ENCODE measurements around the gene SEC14L2. TPM values are rescaled to one million over a fixed set of nuclear protein-coding genes. Genes with fewer than 3 reads are reported as not detected.
A peak's percentile ranks its signal among the peaks of the same experiment; 100 is the strongest.
"Not testable (repeated sequence)": the region's sequence is repeated elsewhere in the genome, so short reads cannot be mapped to it uniquely, and the experiment has no call there.

Gene SEC14L2
- total RNA-seq, 1 donor from 2014 or later = 14.5 TPM

DNA sequence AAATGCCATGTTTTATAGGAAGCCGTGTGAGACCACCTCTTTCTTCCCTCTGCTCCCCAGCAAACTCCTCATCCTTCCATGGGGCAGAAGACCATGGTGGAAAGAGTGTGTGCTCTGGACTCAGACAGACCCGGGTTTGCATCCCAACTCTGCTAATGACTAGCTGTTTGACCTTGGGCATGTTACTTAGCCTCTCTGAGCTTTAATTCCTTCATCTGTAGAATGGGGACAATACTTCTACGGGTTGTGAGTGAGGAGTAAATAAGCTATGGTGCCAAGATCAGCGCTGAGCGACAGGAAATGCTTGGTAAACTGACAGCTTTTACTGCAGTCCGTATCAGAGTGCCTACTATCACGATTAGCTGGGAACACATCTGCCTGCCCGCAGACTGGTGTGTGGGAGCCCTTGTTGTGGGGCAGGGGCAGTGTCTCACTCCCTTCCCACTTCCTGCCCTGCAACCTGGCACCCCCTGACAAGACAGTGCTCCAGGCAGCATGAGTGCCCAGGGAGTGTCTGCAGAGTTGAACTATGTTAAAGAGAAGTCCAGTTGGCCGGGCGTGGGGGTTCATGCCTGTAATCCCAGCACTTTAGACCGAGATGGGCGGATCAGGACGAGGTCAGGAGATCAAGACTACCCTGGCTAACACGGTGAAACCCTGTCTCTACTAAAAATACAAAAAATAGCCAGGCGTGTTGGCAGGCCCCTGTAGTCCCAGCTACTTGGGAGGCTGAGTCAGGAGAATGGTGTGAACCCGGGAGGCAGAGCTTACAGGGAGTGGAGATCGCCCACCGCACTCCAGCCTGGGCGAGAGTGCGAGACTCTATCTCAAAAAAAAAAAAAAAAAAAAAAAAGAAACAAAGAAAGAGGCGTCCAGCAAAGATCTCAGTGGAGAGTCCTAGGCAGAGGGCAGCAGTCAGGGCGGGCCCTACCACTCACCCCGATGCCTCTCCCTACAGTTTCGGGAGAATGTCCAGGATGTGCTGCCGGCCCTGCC lies 2.2 kb downstream of the SEC14L2 start:
- no peaks in the 10 kb centered on the region for H3K9me3 Mint-ChIP-seq (ENCODE audit: unreplicated experiment)
- no peaks in the 10 kb centered on the region for H3K9me3 ChIP-seq (ENCODE audit: insufficient read depth, low read depth, low read length)
- H3K79me2 ChIP-seq (ENCODE audit: insufficient read depth, low read length) = peaks cover 64% of the 10 kb centered on the region
- DNase-seq (ENCODE audit: low read depth) (no peak), FAIRE-seq (no peak)
- no peak overlapping the region for H3K27ac Mint-ChIP-seq (ENCODE audit: unreplicated experiment)
- peak overlapping the region; percentile 67 for H3K4me3 Mint-ChIP-seq (ENCODE audit: unreplicated experiment)
- peak overlapping the region; percentile 87 for H3K4me3 ChIP-seq (ENCODE audit: insufficient read depth, low read depth, low read length)
- peaks cover 5% of the 10 kb centered on the region for H3K36me3 Mint-ChIP-seq (ENCODE audit: low read depth, unreplicated experiment)
- peaks cover 21% of the 10 kb centered on the region for H3K4me1 ChIP-seq (ENCODE audit: insufficient read depth, low read length)
- no peaks in the 10 kb centered on the region for H3K27me3 ChIP-seq (ENCODE audit: insufficient read depth, low read length)
- H4K20me1 ChIP-seq (ENCODE audit: insufficient read depth, low read length) = peaks cover 52% of the 10 kb centered on the region
- no peak overlapping the region for H3K27ac ChIP-seq (ENCODE audit: low read depth, low read length)
- peak overlapping the region; percentile 100 for H3K4me2 ChIP-seq (ENCODE audit: low read length)
- H3K9ac ChIP-seq (ENCODE audit: low read length) = peak overlapping the region; percentile 84
- H3K36me3 ChIP-seq (ENCODE audit: insufficient read depth, low read length) = peaks cover 3% of the 10 kb centered on the region
- peaks cover 17% of the 10 kb centered on the region for H3K4me1 Mint-ChIP-seq (ENCODE audit: low read depth, unreplicated experiment)
- H2AFZ ChIP-seq (ENCODE audit: low read depth, low read length) = no peak overlapping the region
- TF ChIP-seq EZH2 (IDR thresholded peaks at IDR 0.05; ENCODE audit: insufficient read depth, low read length) = no peak
- H3K27me3 Mint-ChIP-seq (ENCODE audit: low read depth, unreplicated experiment) = peaks cover 6% of the 10 kb centered on the region

GRCh38 chr22:30399718-30400117 lies 2.9 kb downstream of the SEC14L2 start:
- no peak overlapping the region for H3K9ac ChIP-seq (ENCODE audit: low read length)
- peaks cover 6% of the 10 kb centered on the region for H3K27me3 Mint-ChIP-seq (ENCODE audit: low read depth, unreplicated experiment)
- H3K4me3 Mint-ChIP-seq (ENCODE audit: unreplicated experiment) = no peak overlapping the region
- no peaks in the 10 kb centered on the region for H3K9me3 Mint-ChIP-seq (ENCODE audit: unreplicated experiment)
- no peak for FAIRE-seq
- H3K36me3 ChIP-seq (ENCODE audit: insufficient read depth, low read length) = peaks cover 3% of the 10 kb centered on the region
- H3K4me1 Mint-ChIP-seq (ENCODE audit: low read depth, unreplicated experiment) = peaks cover 17% of the 10 kb centered on the region
- peaks cover 10% of the 10 kb centered on the region for H3K36me3 Mint-ChIP-seq (ENCODE audit: low read depth, unreplicated experiment)
- peak overlapping the region; percentile 100 for H3K4me2 ChIP-seq (ENCODE audit: low read length)
- TF ChIP-seq CTCF (IDR thresholded peaks at IDR 0.05; ENCODE audit: insufficient read depth, low read depth, low read length) (no peak), EZH2 (IDR thresholded peaks at IDR 0.05; ENCODE audit: insufficient read depth, low read length) (no peak)
- no peak overlapping the region for H2AFZ ChIP-seq (ENCODE audit: low read depth, low read length)
- no peak overlapping the region for H3K4me3 ChIP-seq (ENCODE audit: insufficient read depth, low read depth, low read length)
- H3K9me3 ChIP-seq (ENCODE audit: insufficient read depth, low read depth, low read length) = no peaks in the 10 kb centered on the region
- H3K27ac Mint-ChIP-seq (ENCODE audit: unreplicated experiment) = no peak overlapping the region
- peaks cover 21% of the 10 kb centered on the region for H3K4me1 ChIP-seq (ENCODE audit: insufficient read depth, low read length)
- no peak overlapping the region for H3K27ac ChIP-seq (ENCODE audit: low read depth, low read length)
- no peaks in the 10 kb centered on the region for H3K27me3 ChIP-seq (ENCODE audit: insufficient read depth, low read length)
- no peak for DNase-seq (ENCODE audit: low read depth)
- H3K79me2 ChIP-seq (ENCODE audit: insufficient read depth, low read length) = peaks cover 72% of the 10 kb centered on the region
- H4K20me1 ChIP-seq (ENCODE audit: insufficient read depth, low read length) = peaks cover 59% of the 10 kb centered on the region

- H3K27ac Mint-ChIP-seq (ENCODE audit: unreplicated experiment) = peak overlapping the region; percentile 1
- peaks cover 10% of the 10 kb centered on the region for H3K36me3 Mint-ChIP-seq (ENCODE audit: low read depth, unreplicated experiment)
- peaks cover 61% of the 10 kb centered on the region for H4K20me1 ChIP-seq (ENCODE audit: insufficient read depth, low read length)
- H3K36me3 ChIP-seq (ENCODE audit: insufficient read depth, low read length) = peaks cover 3% of the 10 kb centered on the region
- peaks cover 74% of the 10 kb centered on the region for H3K79me2 ChIP-seq (ENCODE audit: insufficient read depth, low read length)
- H3K27me3 Mint-ChIP-seq (ENCODE audit: low read depth, unreplicated experiment) = peaks cover 6% of the 10 kb centered on the region
- peaks cover 17% of the 10 kb centered on the region for H3K4me1 Mint-ChIP-seq (ENCODE audit: low read depth, unreplicated experiment)
- no peaks in the 10 kb centered on the region for H3K27me3 ChIP-seq (ENCODE audit: insufficient read depth, low read length)
- no peak overlapping the region for H3K27ac ChIP-seq (ENCODE audit: low read depth, low read length)
- TF ChIP-seq EZH2 (IDR thresholded peaks at IDR 0.05; ENCODE audit: insufficient read depth, low read length) (no peak), CTCF (IDR thresholded peaks at IDR 0.05; ENCODE audit: insufficient read depth, low read depth, low read length) (no peak)
- no peaks in the 10 kb centered on the region for H3K9me3 ChIP-seq (ENCODE audit: insufficient read depth, low read depth, low read length)
- H3K4me3 Mint-ChIP-seq (ENCODE audit: unreplicated experiment) = no peak overlapping the region
- H3K4me3 ChIP-seq (ENCODE audit: insufficient read depth, low read depth, low read length) = no peak overlapping the region
- no peaks in the 10 kb centered on the region for H3K9me3 Mint-ChIP-seq (ENCODE audit: unreplicated experiment)
- H3K4me2 ChIP-seq (ENCODE audit: low read length) = peak overlapping the region; percentile 100
- peaks cover 21% of the 10 kb centered on the region for H3K4me1 ChIP-seq (ENCODE audit: insufficient read depth, low read length)
- FAIRE-seq = no peak
- no peak overlapping the region for H2AFZ ChIP-seq (ENCODE audit: low read depth, low read length)
- no peak overlapping the region for H3K9ac ChIP-seq (ENCODE audit: low read length)
- no peak for DNase-seq (ENCODE audit: low read depth)
These were observed 3.3 kb downstream of the SEC14L2 start for GRCh38 chr22:30400159-30400558.

DNA sequence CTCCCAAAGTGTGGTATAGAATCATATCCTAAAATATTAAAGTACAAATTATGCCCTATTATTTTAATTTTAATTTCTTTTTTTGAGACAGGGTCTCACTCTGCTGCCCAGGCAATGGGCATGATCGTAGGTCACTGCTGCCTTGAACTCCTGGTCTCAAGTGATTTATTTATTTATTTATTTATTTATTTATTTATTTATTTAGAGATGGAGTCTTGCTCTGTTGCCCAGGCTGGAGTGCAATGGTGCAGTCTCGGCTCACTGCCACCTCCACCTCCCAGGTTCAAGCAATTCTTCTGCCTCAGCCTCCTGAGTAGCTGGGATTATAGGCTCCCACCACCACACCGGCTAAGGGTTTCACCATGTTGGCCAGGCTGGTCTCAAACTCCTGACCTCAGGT lies 4.2 kb downstream of the SEC14L2 start:
- not testable (repeated sequence) for DNase-seq (ENCODE audit: low read depth); FAIRE-seq; H3K4me3 Mint-ChIP-seq (ENCODE audit: unreplicated experiment); H3K27ac ChIP-seq (ENCODE audit: low read depth, low read length); H3K9me3 ChIP-seq (ENCODE audit: insufficient read depth, low read depth, low read length); H3K4me2 ChIP-seq (ENCODE audit: low read length); H2AFZ ChIP-seq (ENCODE audit: low read depth, low read length); H3K4me3 ChIP-seq (ENCODE audit: insufficient read depth, low read depth, low read length); H3K27ac Mint-ChIP-seq (ENCODE audit: unreplicated experiment); H3K9me3 Mint-ChIP-seq (ENCODE audit: unreplicated experiment); H3K27me3 Mint-ChIP-seq (ENCODE audit: low read depth, unreplicated experiment); H3K9ac ChIP-seq (ENCODE audit: low read length); H3K27me3 ChIP-seq (ENCODE audit: insufficient read depth, low read length); H3K36me3 ChIP-seq (ENCODE audit: insufficient read depth, low read length)
- Histone ChIP-seq H4K20me1 (ENCODE audit: insufficient read depth, low read length) (peaks cover 70% of the 10 kb centered on the region), H3K79me2 (ENCODE audit: insufficient read depth, low read length) (peaks cover 80% of the 10 kb centered on the region), H3K4me1 (ENCODE audit: insufficient read depth, low read length) (peaks cover 21% of the 10 kb centered on the region)
- Mint-ChIP-seq H3K36me3 (ENCODE audit: low read depth, unreplicated experiment) (peaks cover 13% of the 10 kb centered on the region), H3K4me1 (ENCODE audit: low read depth, unreplicated experiment) (peaks cover 17% of the 10 kb centered on the region)

Data from astrocyte (in vitro differentiated cells and primary cell).